Trophoblast cell (in vitro differentiated cells and primary cell): ENCODE results near the gene TM9SF1.

Experiments used
- DNase-seq, 2 donors: peaks; one replicate each; pipeline ENCODE4 v3.0.0-alpha.2; 2016
- H2AFZ ChIP-seq: 2 replicates; pipeline ENCODE4 v1.6.1; 2013; ENCODE audit warnings: low read length, moderate library complexity, mild to moderate bottlenecking; ENCODE audit not compliant: insufficient read depth, poor library complexity
- H2AK5ac ChIP-seq: 2 replicates; pipeline ENCODE4 v1.6.1; 2013; ENCODE audit warnings: mild to moderate bottlenecking, low read length
- H2BK120ac ChIP-seq: 2 replicates; pipeline ENCODE4 v1.6.1; 2013; ENCODE audit warnings: low read length, mild to moderate bottlenecking, moderate library complexity; ENCODE audit not compliant: insufficient read depth, poor library complexity
- H2BK12ac ChIP-seq: 2 replicates; pipeline ENCODE4 v1.6.1; 2013; ENCODE audit warnings: mild to moderate bottlenecking, low read length, moderate library complexity
- H2BK5ac ChIP-seq: 2 replicates; pipeline ENCODE4 v1.6.1; 2013; ENCODE audit warnings: low read length, low read depth, moderate library complexity, mild to moderate bottlenecking; ENCODE audit not compliant: poor library complexity
- H3K14ac ChIP-seq: 2 replicates; pipeline ENCODE4 v1.6.1; 2013; ENCODE audit warnings: mild to moderate bottlenecking, low read length
- H3K18ac ChIP-seq: 2 replicates; pipeline ENCODE4 v1.6.1; 2013; ENCODE audit warnings: mild to moderate bottlenecking, low read length
- H3K23ac ChIP-seq: 2 replicates; pipeline ENCODE4 v1.6.1; 2013; ENCODE audit warnings: low read length
- H3K27ac ChIP-seq: 2 replicates; pipeline ENCODE4 v1.5.1; 2013; ENCODE audit warnings: low read depth, mild to moderate bottlenecking, inconsistent platforms, low read length, moderate library complexity
- H3K27me3 ChIP-seq: 2 replicates; pipeline ENCODE4 v1.6.1; 2013; ENCODE audit warnings: inconsistent platforms, mild to moderate bottlenecking, low read length, moderate library complexity; ENCODE audit not compliant: insufficient read depth
- H3K36me3 ChIP-seq, 2 experiments: 1 replicate in 1 of 2; 2 replicates in 1 of 2; pipeline ENCODE4 v1.6.1; 2013; ENCODE audit warnings: low read length in 2 of 2, mild to moderate bottlenecking in 2 of 2, moderate library complexity in 1 of 2; ENCODE audit not compliant: insufficient read depth in 2 of 2, control insufficient read depth in 1 of 2
- H3K4ac ChIP-seq: 2 replicates; pipeline ENCODE4 v1.6.1; 2013; ENCODE audit warnings: low read depth, mild to moderate bottlenecking, low read length, moderate library complexity
- H3K4me1 ChIP-seq, 2 experiments: 1 replicate in 1 of 2; 2 replicates in 1 of 2; pipeline ENCODE4 v1.6.1; 2013; ENCODE audit warnings: low read length in 2 of 2, mild to moderate bottlenecking in 2 of 2, moderate library complexity in 1 of 2; ENCODE audit not compliant: insufficient read depth in 2 of 2, control insufficient read depth in 1 of 2
- H3K4me2 ChIP-seq: 2 replicates; pipeline ENCODE4 v1.6.1; 2013; ENCODE audit warnings: inconsistent platforms, mild to moderate bottlenecking, low read length, moderate library complexity
- H3K4me3 ChIP-seq: 2 replicates; pipeline ENCODE4 v1.5.1; 2013; ENCODE audit warnings: mild to moderate bottlenecking, low read depth, low read length, inconsistent platforms
- H3K79me1 ChIP-seq: one replicate; pipeline ENCODE4 v1.6.1; 2013; ENCODE audit warnings: low read length
- H3K79me2 ChIP-seq: 2 replicates; pipeline ENCODE4 v1.6.1; 2013; ENCODE audit warnings: low read length, mild to moderate bottlenecking; ENCODE audit not compliant: control insufficient read depth, insufficient read depth, poor library complexity
- H3K9ac ChIP-seq: 2 replicates; pipeline ENCODE4 v1.6.1; 2013; ENCODE audit warnings: mild to moderate bottlenecking, low read length
- H3K9me3 ChIP-seq: 2 replicates; pipeline ENCODE4 v1.6.1; 2013; ENCODE audit warnings: low read depth, mild to moderate bottlenecking, control low read depth, inconsistent platforms, low read length; ENCODE audit not compliant: insufficient read depth
- H4K12ac ChIP-seq: 2 replicates; pipeline ENCODE4 v1.6.1; 2013; ENCODE audit warnings: low read depth, mild to moderate bottlenecking, low read length, moderate library complexity
- H4K8ac ChIP-seq: 2 replicates; pipeline ENCODE4 v1.6.1; 2013; ENCODE audit warnings: low read depth, mild to moderate bottlenecking, low read length, moderate library complexity
- H4K91ac ChIP-seq: one replicate; pipeline ENCODE4 v1.6.1; 2013; ENCODE audit warnings: low read depth, mild to moderate bottlenecking, low read length, moderate library complexity
- WGBS: extraction: QIAGEN DNeasy Blood & Tissue Kit; methylation state at CpG from one replicate; pipeline ENCODE4 v1.1.7; 2013; ENCODE audit warnings: missing lambda C conversion rate; ENCODE audit not compliant: insufficient read length, insufficient coverage; ENCODE audit errors: extremely low coverage; 5-methylcytosine and 5-hydroxymethylcytosine counted together

Gene TM9SF1

GRCh38 chr14:24240110-24240918, 45.1 kb upstream of the TM9SF1 start:
- Histone ChIP-seq H3K14ac (no peak overlapping the region), H4K91ac (no peak overlapping the region), H3K4ac (peak overlapping the region; percentile 44), H3K27me3 (no peaks in the 10 kb centered on the region), H3K4me1 (peaks cover 6 to 16% of the 10 kb centered on the region in 2 experiments), H2AK5ac (no peak overlapping the region), H3K9ac (no peak overlapping the region), H3K79me1 (peaks cover 10% of the 10 kb centered on the region), H3K4me3 (no peak overlapping the region), H3K23ac (no peak overlapping the region), H2AFZ (no peak overlapping the region), H2BK12ac (no peak overlapping the region), H3K36me3 (peaks cover 26 to 47% of the 10 kb centered on the region in 2 experiments), H3K4me2 (no peak overlapping the region), H3K79me2 (peaks cover 4% of the 10 kb centered on the region), H4K8ac (no peak overlapping the region), H2BK120ac (no peak overlapping the region), H3K18ac (peak overlapping the region; percentile 53), H3K27ac (no peak overlapping the region), H2BK5ac (no peak overlapping the region), H4K12ac (peak overlapping the region; percentile 26), H3K9me3 (peaks cover 4% of the 10 kb centered on the region)
- no CpG with 5 or more reads among the region's 9 CpGs for WGBS
- no peak for DNase-seq

GRCh38 chr14:24238527-24239037, 43.3 kb upstream of the TM9SF1 start:
- H3K4me3 ChIP-seq, result no peak overlapping the region
- no peak for DNase-seq
- H3K4me2 ChIP-seq, result no peak overlapping the region
- no peak overlapping the region for H2BK5ac ChIP-seq
- H3K79me1 ChIP-seq, result peaks cover 10% of the 10 kb centered on the region
- H3K36me3 ChIP-seq, result peaks cover 26 to 47% of the 10 kb centered on the region in 2 experiments
- H3K9ac ChIP-seq, result no peak overlapping the region
- no peak overlapping the region for H4K12ac ChIP-seq
- H3K23ac ChIP-seq, result no peak overlapping the region
- peaks cover 4% of the 10 kb centered on the region for H3K79me2 ChIP-seq
- H3K18ac ChIP-seq, result no peak overlapping the region
- no peak overlapping the region for H4K8ac ChIP-seq
- H2BK12ac ChIP-seq, result no peak overlapping the region
- no peak overlapping the region for H2BK120ac ChIP-seq
- H2AFZ ChIP-seq, result no peak overlapping the region
- no peak overlapping the region for H4K91ac ChIP-seq
- H3K27me3 ChIP-seq, result no peaks in the 10 kb centered on the region
- no peak overlapping the region for H3K4ac ChIP-seq
- H2AK5ac ChIP-seq, result no peak overlapping the region
- H3K27ac ChIP-seq, result no peak overlapping the region
- peaks cover 4% of the 10 kb centered on the region for H3K9me3 ChIP-seq
- peaks cover 4 to 14% of the 10 kb centered on the region in 2 experiments for H3K4me1 ChIP-seq
- no peak overlapping the region for H3K14ac ChIP-seq
- no CpG with 5 or more reads among the region's 5 CpGs for WGBS

GRCh38 chr14:24238123-24238522, 42.9 kb upstream of the TM9SF1 start:
- peaks cover 4% of the 10 kb centered on the region for H3K9me3 ChIP-seq
- no peak overlapping the region for H2AK5ac ChIP-seq
- no peaks in the 10 kb centered on the region for H3K27me3 ChIP-seq
- H4K8ac ChIP-seq, result no peak overlapping the region
- H4K91ac ChIP-seq, result no peak overlapping the region
- H2AFZ ChIP-seq, result no peak overlapping the region
- DNase-seq, result peak; percentile 86 to 90
- no peak overlapping the region for H3K4me3 ChIP-seq
- peaks cover 5% of the 10 kb centered on the region for H3K79me2 ChIP-seq
- peaks cover 26 to 47% of the 10 kb centered on the region in 2 experiments for H3K36me3 ChIP-seq
- H4K12ac ChIP-seq, result no peak overlapping the region
- H3K27ac ChIP-seq, result no peak overlapping the region
- H3K23ac ChIP-seq, result no peak overlapping the region
- H3K18ac ChIP-seq, result no peak overlapping the region
- no peak overlapping the region for H3K14ac ChIP-seq
- H3K4me2 ChIP-seq, result no peak overlapping the region
- no peak overlapping the region for H3K9ac ChIP-seq
- H2BK5ac ChIP-seq, result no peak overlapping the region
- H3K4me1 ChIP-seq, result peaks cover 6 to 14% of the 10 kb centered on the region in 2 experiments
- no peak overlapping the region for H2BK12ac ChIP-seq
- H3K4ac ChIP-seq, result no peak overlapping the region
- H2BK120ac ChIP-seq, result no peak overlapping the region
- H3K79me1 ChIP-seq, result peaks cover 11% of the 10 kb centered on the region
- WGBS, result no CpG with 5 or more reads among the region's 5 CpGs

- Histone ChIP-seq H3K4me3 (no peak overlapping the region), H2BK120ac (no peak overlapping the region), H2BK12ac (no peak overlapping the region), H3K79me2 (peaks cover 8% of the 10 kb centered on the region), H3K9ac (no peak overlapping the region), H3K79me1 (peaks cover 12% of the 10 kb centered on the region), H3K23ac (no peak overlapping the region), H2AFZ (no peak overlapping the region), H4K8ac (no peak overlapping the region), H4K12ac (no peak overlapping the region), H4K91ac (no peak overlapping the region), H3K18ac (no peak overlapping the region), H3K9me3 (peaks cover 4% of the 10 kb centered on the region), H3K27me3 (no peaks in the 10 kb centered on the region), H3K4me1 (peaks cover 7 to 17% of the 10 kb centered on the region in 2 experiments), H2BK5ac (no peak overlapping the region), H3K4ac (no peak overlapping the region), H2AK5ac (no peak overlapping the region), H3K4me2 (no peak overlapping the region), H3K36me3 (peaks cover 26 to 47% of the 10 kb centered on the region in 2 experiments), H3K27ac (no peak overlapping the region), H3K14ac (no peak overlapping the region)
- no peak for DNase-seq
- WGBS, result no CpG with 5 or more reads among the region's 2 CpGs
Observed at GRCh38 chr14:24237463-24237955, 42.3 kb upstream of the TM9SF1 start.
